CD4-positive, alpha-beta T cell (primary cell): ENCODE data around the gene HOXA13. TPM values are rescaled to one million over a fixed set of nuclear protein-coding genes. Genes with fewer than 3 reads are reported as not detected.

Source experiments
- ATAC-seq: fragments of 200-7000 bp; cut with Tn5 transposase; one replicate; pipeline ENCODE4 v1.10.0; 2022; ENCODE audit warnings: mild to moderate bottlenecking; ENCODE audit not compliant: poor library complexity
- CTCF ChIA-PET: fragments of 350-600 bp; sonication (Branson Sonifier 250); formaldehyde crosslinking; loops from one replicate; lab custom pipeline; 2021; ENCODE audit warnings: antibody characterized with exemption, inconsistent platforms; lab: Charles Lee
- POLR2A ChIA-PET: fragments of 350-600 bp; sonication (Branson Sonifier 250); formaldehyde crosslinking; loops from one replicate; lab custom pipeline; 2021; ENCODE audit warnings: antibody characterized with exemption, inconsistent platforms; lab: Charles Lee
- DNase-seq, 14 experiments: peaks; one replicate each; pipeline ENCODE4 v3.0.0-alpha.2; 2013 to 2020; ENCODE audit warnings: mixed read lengths in 2 of 14
- H3K27ac ChIP-seq, 2 donors: one replicate each; pipeline versions ENCODE4 v1.5.1 to v1.7.0; 2013; ENCODE audit warnings: low read length in 2 of 2, low read depth in 1 of 2, mild to moderate bottlenecking in 1 of 2
- H3K27me3 ChIP-seq, 2 experiments: 1 replicate in 1 of 2; 2 replicates in 1 of 2; pipeline versions ENCODE4 v1.6.1 to v1.7.0; 2013; ENCODE audit warnings: low read length in 2 of 2, control low read depth in 1 of 2, mild to moderate bottlenecking in 1 of 2, moderate library complexity in 1 of 2; ENCODE audit not compliant: insufficient read depth in 2 of 2, control insufficient read depth in 1 of 2
- H3K36me3 ChIP-seq: one replicate; pipeline ENCODE4 v1.6.1; 2013; ENCODE audit warnings: low read length, control low read depth; ENCODE audit not compliant: insufficient read depth
- H3K4me1 ChIP-seq: one replicate; pipeline ENCODE4 v1.6.1; 2013; ENCODE audit warnings: low read length, control low read depth; ENCODE audit not compliant: insufficient read depth
- H3K4me3 ChIP-seq: one replicate; pipeline ENCODE4 v1.5.1; 2013; ENCODE audit warnings: mild to moderate bottlenecking, low read length, moderate library complexity
- H3K9me3 ChIP-seq, 2 experiments: 1 replicate in 1 of 2; 2 replicates in 1 of 2; pipeline versions ENCODE4 v1.6.1 to v1.7.0; 2013; ENCODE audit warnings: low read length in 2 of 2, mild to moderate bottlenecking in 2 of 2, control low read depth in 1 of 2, moderate library complexity in 1 of 2; ENCODE audit not compliant: control insufficient read depth in 1 of 2, insufficient read depth in 1 of 2
- H3K27ac Mint-ChIP-seq: one replicate; pipeline ENCODE4 v1.8.0; 2020; ENCODE audit warnings: mixed read lengths
- H3K27me3 Mint-ChIP-seq: one replicate; pipeline ENCODE4 v1.8.0; 2021; ENCODE audit warnings: mixed read lengths
- H3K36me3 Mint-ChIP-seq: one replicate; pipeline ENCODE4 v1.8.0; 2021; ENCODE audit warnings: low read depth, mixed read lengths
- H3K4me1 Mint-ChIP-seq: one replicate; pipeline ENCODE4 v1.8.0; 2021; ENCODE audit warnings: low read depth, mixed read lengths
- H3K4me3 Mint-ChIP-seq: one replicate; pipeline ENCODE4 v1.8.0; 2020; ENCODE audit warnings: mild to moderate bottlenecking, mixed read lengths
- H3K9me3 Mint-ChIP-seq: one replicate; pipeline ENCODE4 v1.8.0; 2020; ENCODE audit warnings: mixed read lengths
- CTCF ChIP-seq: fragments of 200-600 bp; IDR thresholded peaks from one replicate; pipeline ENCODE4 v1.8.0; 2022; ENCODE audit warnings: antibody characterized with exemption, mild to moderate bottlenecking
- intact Hi-C, 2 experiments: fragments of 100-400 bp; cut with DNase I in 1 of 2; cut with micrococcal nuclease in 1 of 2; formaldehyde crosslinking; loops; one replicate each; pipeline versions ENCODE4 v1.15.1 to v1.9.0; 2023 to 2025; cut with DNase I, micrococcal nuclease
- total RNA-seq, 174 experiments: library from RNA in 2 of 174; stranded (reverse) in 2 of 174; gene quantifications; one replicate each; pipeline ENCODE4 v1.2.3 and lab custom pipeline; 2021 to 2026

The HOXA13 gene
- total RNA-seq, 2 experiments from 2014 or later = not detected

- H3K9me3 Mint-ChIP-seq = no peaks in the 10 kb centered on the region
- no peak for TF ChIP-seq CTCF
- peak overlapping the region; percentile 37 for H3K27ac Mint-ChIP-seq
- Histone ChIP-seq H3K27ac (no peak overlapping the region), H3K9me3 (peaks cover 0 to 61% of the 10 kb centered on the region in 2 experiments), H3K36me3 (no peaks in the 10 kb centered on the region), H3K4me3 (no peak overlapping the region), H3K4me1 (peaks cover 58% of the 10 kb centered on the region), H3K27me3 (peaks cover 82 to 95% of the 10 kb centered on the region in 2 experiments)
- peaks cover 60% of the 10 kb centered on the region for H3K4me1 Mint-ChIP-seq
- CTCF ChIA-PET = interaction anchor here (1.0 to 1.8 kb wide), 7 partner anchors 8 to 789 kb away, joined by 3 to 12 read pairs (median 4); no protein-coding TSS in a partner anchor
- DNase-seq = peak in 3 of 14 experiments; percentile 24 to 32 (median 25)
- peak overlapping the region; percentile 59 for H3K4me3 Mint-ChIP-seq
- H3K27me3 Mint-ChIP-seq = peaks cover 96% of the 10 kb centered on the region
- H3K36me3 Mint-ChIP-seq = no peaks in the 10 kb centered on the region
- POLR2A ChIA-PET = interaction anchor here (1.5 to 1.8 kb wide), 2 partner anchors 10 to 1297 kb away, joined by 4 to 5 read pairs; no protein-coding TSS in a partner anchor
- intact Hi-C loops = loop anchor here in 1 of 2 experiments (5.0 kb wide), 1 partner anchor 956 kb away; the partner anchor contains the start of genes CBX3 and HNRNPA2B1
- no peak for ATAC-seq
Measured at GRCh38 chr7:27158436-27159265, 41.2 kb downstream of the HOXA13 start.

GRCh38 chr7:27157702-27158431, 42.0 kb downstream of the HOXA13 start:
- peak in 3 of 14 experiments; percentile 12 to 32 (median 22) for DNase-seq

More at GRCh38 chr7:27157702-27158431, 42.0 kb downstream of the HOXA13 start:
- peaks cover 96% of the 10 kb centered on the region for H3K27me3 Mint-ChIP-seq
- ATAC-seq = no peak
- H3K27ac Mint-ChIP-seq = peak overlapping the region; percentile 37
- peak overlapping the region; percentile 59 for H3K4me3 Mint-ChIP-seq
- TF ChIP-seq CTCF = no peak
- peaks cover 84 to 95% of the 10 kb centered on the region in 2 experiments for H3K27me3 ChIP-seq
- H3K4me3 ChIP-seq = no peak overlapping the region
- no peak overlapping the region for H3K27ac ChIP-seq
- H3K9me3 Mint-ChIP-seq = no peaks in the 10 kb centered on the region
- H3K36me3 Mint-ChIP-seq = no peaks in the 10 kb centered on the region
- POLR2A ChIA-PET = interaction anchor here (1.5 to 1.8 kb wide), 2 partner anchors 11 to 1296 kb away, joined by 4 to 5 read pairs; no protein-coding TSS in a partner anchor
- intact Hi-C loops = loop anchor here in 1 of 2 experiments (5.0 kb wide), 1 partner anchor 956 kb away; the partner anchor contains the start of genes CBX3 and HNRNPA2B1
- peaks cover 0 to 62% of the 10 kb centered on the region in 2 experiments for H3K9me3 ChIP-seq
- peaks cover 58% of the 10 kb centered on the region for H3K4me1 ChIP-seq
- no peaks in the 10 kb centered on the region for H3K36me3 ChIP-seq
- peaks cover 60% of the 10 kb centered on the region for H3K4me1 Mint-ChIP-seq
- CTCF ChIA-PET = interaction anchor here (1.8 kb wide), 1 partner anchor 13 kb away, joined by 6 read pairs; no protein-coding TSS in a partner anchor
